Smooth muscle cell (in vitro differentiated cells): ENCODE data around the gene VWA3A. TPM values are rescaled to one million over a fixed set of nuclear protein-coding genes. Genes with fewer than 3 reads are reported as not detected.
"Not testable (repeated sequence)": the region's sequence is repeated elsewhere in the genome, so short reads cannot be mapped to it uniquely, and the experiment has no call there.

Experiments used
- DNase-seq: peaks from one replicate; lab custom pipeline; 2025; ENCODE audit not compliant: unreplicated experiment; lab: John Stamatoyannopoulos, UW
- H2AFZ ChIP-seq: fragments of 200-600 bp; sonication (generic); 2 replicates; pipeline ENCODE4 v1.6.0; 2016; ENCODE audit warnings: antibody characterized with exemption, low read depth, mild to moderate bottlenecking
- H3F3A ChIP-seq: fragments of 200-600 bp; sonication (generic); 2 replicates; pipeline ENCODE4 v1.6.0; 2017; ENCODE audit warnings: antibody characterized with exemption, low read depth
- H3K27ac ChIP-seq: fragments of 200-600 bp; sonication (generic); 2 replicates; pipeline ENCODE4 v1.5.1; 2016; ENCODE audit warnings: low read depth, mild to moderate bottlenecking
- H3K27me3 ChIP-seq: fragments of 200-600 bp; sonication (generic); 2 replicates; pipeline ENCODE4 v1.6.1; 2016; ENCODE audit warnings: low read depth, mild to moderate bottlenecking
- H3K36me3 ChIP-seq: fragments of 200-600 bp; sonication (generic); 2 replicates; pipeline ENCODE4 v1.5.1; 2016; ENCODE audit warnings: low read depth
- H3K4me1 ChIP-seq: fragments of 200-600 bp; sonication (generic); 2 replicates; pipeline ENCODE4 v1.5.1; 2016; ENCODE audit warnings: low read depth
- H3K4me2 ChIP-seq: fragments of 200-600 bp; sonication (generic); 2 replicates; pipeline ENCODE4 v1.6.0; 2016; ENCODE audit warnings: mild to moderate bottlenecking
- H3K4me3 ChIP-seq: fragments of 200-600 bp; sonication (generic); 2 replicates; pipeline ENCODE4 v1.5.1; 2016; ENCODE audit warnings: mild to moderate bottlenecking
- H3K79me2 ChIP-seq: fragments of 200-600 bp; sonication (generic); 2 replicates; pipeline ENCODE4 v1.6.0; 2016; ENCODE audit warnings: low read depth, mild to moderate bottlenecking
- H3K9ac ChIP-seq: fragments of 200-600 bp; sonication (generic); 2 replicates; pipeline ENCODE4 v1.6.0; 2016; ENCODE audit warnings: low read depth
- H3K9me3 ChIP-seq: fragments of 200-600 bp; sonication (generic); replicated peaks from 2 replicates; pipeline ENCODE4 v1.5.1; 2016; ENCODE audit warnings: low read depth
- H4K20me1 ChIP-seq: fragments of 200-600 bp; sonication (generic); 2 replicates; pipeline ENCODE4 v1.6.0; 2016; ENCODE audit warnings: low read depth
- CTCF ChIP-seq: fragments of 200-600 bp; sonication (generic); IDR thresholded peaks from 2 replicates; pipeline ENCODE4 v1.5.1; 2017; ENCODE audit warnings: borderline replicate concordance, mild to moderate bottlenecking, antibody characterized with exemption; ENCODE audit not compliant: insufficient read depth, poor library complexity, severe bottlenecking
- WGBS: methylation state at CpG from one replicate; pipeline ENCODE4 v1.1.7; 2016; ENCODE audit warnings: low lambda C conversion rate; 5-methylcytosine and 5-hydroxymethylcytosine counted together
- polyA plus RNA-seq: library from polyadenylated mRNA; unstranded; fragments of >200 nt; fragmentation: Nextera tagmentation; extraction: Ambion mirVana; gene quantifications from 2 replicates; pipeline ENCODE4 v1.2.1, GENCODE V29; 2016
- total RNA-seq: library from RNA; depleted of rRNA; stranded (reverse); fragments of >200 nt; gene quantifications from 2 replicates; pipeline ENCODE4 v1.2.3, GENCODE V29; 2014

The VWA3A gene
- total and polyA plus RNA-seq, 2 experiments from 2014 or later = not detected

DNA sequence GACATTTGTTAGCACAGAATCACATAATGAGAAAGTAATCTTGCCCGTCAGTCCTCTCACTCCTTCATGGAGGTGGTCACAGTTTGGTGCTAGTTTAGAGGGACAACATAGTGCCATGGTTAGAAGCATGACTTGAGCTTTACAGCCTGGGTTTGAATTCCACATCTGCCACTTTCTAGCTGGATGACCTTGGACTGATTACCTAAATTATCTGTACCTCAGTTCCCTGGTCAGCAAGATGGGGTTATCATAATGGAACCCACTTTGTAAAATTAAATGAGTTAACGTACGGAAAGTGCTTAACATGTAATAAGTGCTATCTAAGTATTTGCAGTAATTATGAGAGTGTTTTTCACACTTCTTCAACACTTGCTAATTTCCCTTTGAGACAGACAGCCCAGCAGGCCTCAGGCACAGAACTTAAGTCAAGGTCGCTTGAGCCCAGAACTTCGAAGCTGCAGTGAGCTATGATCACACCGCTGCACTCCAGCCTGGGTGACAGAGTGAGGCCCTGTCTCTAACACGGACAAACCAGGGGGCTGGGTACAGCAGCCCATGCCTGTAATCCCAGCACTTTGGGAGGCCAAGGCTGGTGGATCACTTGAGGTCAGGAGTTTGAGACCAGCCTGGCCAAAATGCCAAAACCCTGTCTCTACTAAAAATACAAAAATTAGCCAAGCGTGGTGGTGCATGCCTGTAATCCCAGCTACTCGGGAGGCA is 7.1 kb downstream of the VWA3A start:
- H3K9ac ChIP-seq = no peak overlapping the region
- no peaks in the 10 kb centered on the region for H3K27me3 ChIP-seq
- no peaks in the 10 kb centered on the region for H3K9me3 ChIP-seq
- no peak overlapping the region for H3K4me2 ChIP-seq
- no peaks in the 10 kb centered on the region for H3K36me3 ChIP-seq
- no peaks in the 10 kb centered on the region for H3F3A ChIP-seq
- H3K4me1 ChIP-seq = no peaks in the 10 kb centered on the region
- H2AFZ ChIP-seq = no peak overlapping the region
- no peak overlapping the region for H3K27ac ChIP-seq
- no peaks in the 10 kb centered on the region for H3K79me2 ChIP-seq
- no peak for TF ChIP-seq CTCF
- 74% methylated on average over 9 of the region's 9 CpGs for WGBS
- DNase-seq = no peak
- no peak overlapping the region for H3K4me3 ChIP-seq
- no peaks in the 10 kb centered on the region for H4K20me1 ChIP-seq

DNA sequence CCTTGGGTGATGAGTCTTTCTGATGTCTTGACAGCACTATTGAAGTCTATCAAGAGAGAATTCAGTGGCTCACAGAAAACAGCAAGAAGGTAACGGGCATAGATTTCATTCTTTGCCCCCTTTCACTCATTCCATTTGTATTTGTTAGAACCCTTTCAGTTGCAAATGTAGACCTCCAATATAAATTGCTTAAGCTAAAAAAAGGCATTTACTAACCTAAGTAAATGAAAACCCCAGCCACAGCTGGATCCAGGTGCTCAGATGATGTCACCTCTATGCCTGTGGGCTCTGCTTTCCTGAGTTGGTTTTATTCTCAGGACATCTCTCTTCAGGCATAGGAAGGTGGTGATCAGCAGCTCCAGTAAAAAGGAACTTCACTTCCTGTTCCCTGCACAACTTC is 11.1 kb downstream of the VWA3A start:
- Histone ChIP-seq H3K4me3 (no peak overlapping the region), H3K27me3 (peaks cover 9% of the 10 kb centered on the region), H3K27ac (no peak overlapping the region), H3F3A (no peaks in the 10 kb centered on the region), H3K36me3 (no peaks in the 10 kb centered on the region), H4K20me1 (no peaks in the 10 kb centered on the region), H3K4me2 (no peak overlapping the region), H3K79me2 (no peaks in the 10 kb centered on the region), H3K4me1 (no peaks in the 10 kb centered on the region), H3K9me3 (no peaks in the 10 kb centered on the region), H2AFZ (no peak overlapping the region), H3K9ac (no peak overlapping the region)
- no peak for DNase-seq
- no peak for TF ChIP-seq CTCF
- 58% methylated on average over 1 of the region's 1 CpG for WGBS

GRCh38 chr16:22109258-22109898 is 17.0 kb downstream of the VWA3A start:
- H3K4me3 ChIP-seq = no peak overlapping the region
- H3K27me3 ChIP-seq = peaks cover 26% of the 10 kb centered on the region
- H3K9ac ChIP-seq = no peak overlapping the region
- H3K27ac ChIP-seq = no peak overlapping the region
- H3F3A ChIP-seq = no peaks in the 10 kb centered on the region
- no peaks in the 10 kb centered on the region for H3K9me3 ChIP-seq
- no peaks in the 10 kb centered on the region for H4K20me1 ChIP-seq
- no peak overlapping the region for H2AFZ ChIP-seq
- TF ChIP-seq CTCF = no peak
- WGBS = 69% methylated on average over 4 of the region's 4 CpGs
- H3K36me3 ChIP-seq = no peaks in the 10 kb centered on the region
- no peak overlapping the region for H3K4me2 ChIP-seq
- no peaks in the 10 kb centered on the region for H3K79me2 ChIP-seq
- no peak for DNase-seq
- H3K4me1 ChIP-seq = no peaks in the 10 kb centered on the region

DNA sequence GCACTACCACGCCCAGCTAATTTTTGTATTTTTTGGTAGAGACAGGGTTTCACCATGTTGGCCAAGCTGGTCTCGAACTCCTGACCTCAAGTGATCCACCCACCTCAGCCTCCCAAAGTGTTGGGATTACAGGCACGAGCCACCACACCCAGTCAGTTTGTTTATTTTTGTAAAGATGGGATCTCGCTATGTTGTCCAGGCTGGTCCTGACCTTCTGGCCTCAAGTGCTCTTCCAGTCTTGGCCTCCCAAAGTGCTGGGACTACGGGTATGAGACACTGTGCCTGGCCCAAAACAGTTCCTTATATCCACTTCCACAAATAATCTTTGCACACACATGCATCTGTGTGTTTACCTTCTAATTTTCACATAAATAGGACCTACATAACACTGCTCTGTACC is 19.3 kb downstream of the VWA3A start:
- not testable (repeated sequence) for H3K4me1 ChIP-seq, H3K36me3 ChIP-seq, H3K4me2 ChIP-seq, H2AFZ ChIP-seq, H3K9me3 ChIP-seq, H3K27ac ChIP-seq, H4K20me1 ChIP-seq, H3K9ac ChIP-seq, H3F3A ChIP-seq, DNase-seq, H3K79me2 ChIP-seq, H3K4me3 ChIP-seq
- H3K27me3 ChIP-seq = peaks cover 26% of the 10 kb centered on the region
- WGBS = 87% methylated on average over 5 of the region's 5 CpGs
